GM18505 (cell line): ENCODE measurements around the gene ADK.

Experiments
- ATAC-seq: cut with Tn5 transposase; IDR thresholded peaks from one replicate; pipeline ENCODE4 v1.9.1; 2021; ENCODE audit not compliant: unreplicated experiment
- POLR2A ChIP-seq: IDR thresholded peaks from 4 replicates; pipeline ENCODE4 v1.6.1; 2011; ENCODE audit warnings: borderline replicate concordance; ENCODE audit not compliant: insufficient read depth, insufficient read length; ENCODE audit errors: extremely low read depth

The ADK gene

GRCh38 chr10:74620626-74621025, 469.6 kb downstream of the ADK start:
- no peak for ATAC-seq
- TF ChIP-seq POLR2A, result no peak

- ATAC-seq, result no peak
- no peak for TF ChIP-seq POLR2A
Measured at GRCh38 chr10:74623786-74624185, 472.8 kb downstream of the ADK start.

GRCh38 chr10:74624501-74624900, 473.5 kb downstream of the ADK start:
- no peak for ATAC-seq
- no peak for TF ChIP-seq POLR2A

GRCh38 chr10:74628136-74628535, 477.1 kb downstream of the ADK start:
- TF ChIP-seq POLR2A, result no peak
- ATAC-seq, result no peak

GRCh38 chr10:74634995-74635536, 484.0 kb downstream of the ADK start:
- no peak for TF ChIP-seq POLR2A
- no peak for ATAC-seq

- ATAC-seq, result no peak
- TF ChIP-seq POLR2A, result no peak
Measured at GRCh38 chr10:74635655-74636054, 484.6 kb downstream of the ADK start.

GRCh38 chr10:74637685-74638084, 486.7 kb downstream of the ADK start:
- no peak for ATAC-seq
- no peak for TF ChIP-seq POLR2A

GRCh38 chr10:74640134-74640921, 489.3 kb downstream of the ADK start:
- no peak for ATAC-seq
- TF ChIP-seq POLR2A, result no peak

- no peak for ATAC-seq
- TF ChIP-seq POLR2A, result no peak
Measured at GRCh38 chr10:74641659-74642058, 490.6 kb downstream of the ADK start.

GRCh38 chr10:74642901-74643595, 492.0 kb downstream of the ADK start:
- no peak for TF ChIP-seq POLR2A
- no peak for ATAC-seq

- TF ChIP-seq POLR2A, result no peak
- ATAC-seq, result no peak
Measured at GRCh38 chr10:74643596-74643975, 492.6 kb downstream of the ADK start.

GRCh38 chr10:74644738-74645137, 493.7 kb downstream of the ADK start:
- TF ChIP-seq POLR2A, result no peak
- no peak for ATAC-seq

- no peak for TF ChIP-seq POLR2A
- no peak for ATAC-seq
Measured at GRCh38 chr10:74645692-74646091, 494.7 kb downstream of the ADK start.

GRCh38 chr10:74650613-74651012, 499.6 kb downstream of the ADK start:
- no peak for ATAC-seq

More at GRCh38 chr10:74650613-74651012, 499.6 kb downstream of the ADK start:
- no peak for TF ChIP-seq POLR2A
